HG02973 (cell line): ENCODE measurements around the gene SYCP2L.
"Not testable (repeated sequence)": the region's sequence is repeated elsewhere in the genome, so short reads cannot be mapped to it uniquely, and the experiment has no call there.

Source experiments
- ATAC-seq: cut with Tn5 transposase; IDR thresholded peaks from one replicate; pipeline ENCODE4 v1.9.1; 2021; ENCODE audit warnings: moderate library complexity; ENCODE audit not compliant: unreplicated experiment

SYCP2L gene

GRCh38 chr6:10886691-10887502 lies at the start of gene SYCP2L:
Gene SYCP2L, plus strand, starts transcription at chr6:10887052. Its CDS starts 75 bp downstream, at chr6:10887127.
- peak; percentile 68 for ATAC-seq

GRCh38 chr6:10837622-10837994 lies 49.2 kb upstream of the SYCP2L start:
- ATAC-seq = no peak

- peak; percentile 79 for ATAC-seq
Measured at GRCh38 chr6:10837995-10838793, 48.7 kb upstream of the SYCP2L start, which contains the start of gene MAK. Gene MAK, minus strand, starts transcription at chr6:10838539. Its CDS starts 7,891 bp downstream, at chr6:10830648.

- ATAC-seq = peak; percentile 68
Measured at GRCh38 chr6:10838794-10839333, 48.0 kb upstream of the SYCP2L start.

GRCh38 chr6:10843554-10843953 lies 43.3 kb upstream of the SYCP2L start:
- no peak for ATAC-seq

- no peak for ATAC-seq
Measured at GRCh38 chr6:10847684-10848083, 39.2 kb upstream of the SYCP2L start.

- no peak for ATAC-seq
Measured at GRCh38 chr6:10849901-10850300, 37.0 kb upstream of the SYCP2L start.

- ATAC-seq = no peak
Measured at GRCh38 chr6:10850728-10851127, 36.1 kb upstream of the SYCP2L start.

- no peak for ATAC-seq
Measured at GRCh38 chr6:10852361-10852960, 34.4 kb upstream of the SYCP2L start.

GRCh38 chr6:10853849-10854300 lies 33.0 kb upstream of the SYCP2L start:
- not testable (repeated sequence) for ATAC-seq

- no peak for ATAC-seq
Measured at GRCh38 chr6:10854922-10855632, 31.8 kb upstream of the SYCP2L start.

GRCh38 chr6:10857259-10857658 lies 29.6 kb upstream of the SYCP2L start:
- no peak for ATAC-seq

GRCh38 chr6:10861086-10861485 lies 25.8 kb upstream of the SYCP2L start:
- no peak for ATAC-seq

GRCh38 chr6:10862361-10862760 lies 24.5 kb upstream of the SYCP2L start:
- no peak for ATAC-seq

GRCh38 chr6:10863031-10863430 lies 23.8 kb upstream of the SYCP2L start:
- not testable (repeated sequence) for ATAC-seq

GRCh38 chr6:10866709-10867108 lies 20.1 kb upstream of the SYCP2L start:
- not testable (repeated sequence) for ATAC-seq

GRCh38 chr6:10867952-10868351 lies 18.9 kb upstream of the SYCP2L start:
- ATAC-seq = no peak

GRCh38 chr6:10873374-10873773 lies 13.5 kb upstream of the SYCP2L start:
- ATAC-seq = no peak

- no peak for ATAC-seq
Measured at GRCh38 chr6:10874207-10874606, 12.6 kb upstream of the SYCP2L start.

- no peak for ATAC-seq
Measured at GRCh38 chr6:10875026-10875425, 11.8 kb upstream of the SYCP2L start.
